H1 (cell line): ENCODE results near the gene MYH9. TPM values are rescaled to one million over a fixed set of nuclear protein-coding genes. Genes with fewer than 3 reads are reported as not detected.

Experiments used
- ASH2L ChIP-seq: fragments of 200-600, 300-600 bp; sonication (generic); IDR thresholded peaks from one replicate; pipeline ENCODE4 v1.7.1; 2017; ENCODE audit warnings: low read length
- CTBP2 ChIP-seq: IDR thresholded peaks from 2 replicates; pipeline ENCODE4 v1.7.0; 2011; ENCODE audit warnings: borderline replicate concordance, mild to moderate bottlenecking, moderate library complexity, mixed read lengths, low read length; ENCODE audit not compliant: insufficient read depth, insufficient read length
- SAP30 ChIP-seq: fragments of 300-600 bp; sonication (generic); IDR thresholded peaks from 2 replicates; pipeline ENCODE4 v1.7.1; 2012; ENCODE audit warnings: low read length, moderate library complexity, mild to moderate bottlenecking, inconsistent platforms; ENCODE audit not compliant: insufficient read depth, insufficient replicate concordance
- polyA plus RNA-seq, 7 experiments: library from polyadenylated mRNA; depleted of rRNA in 3 of 7; stranded (reverse) in 5 of 7; unstranded in 2 of 7; fragments of >200 nt in 5 of 7; fragments of 200-250 nt in 2 of 7; gene quantifications; 1 replicate in 5 of 7; 2 replicates in 1 of 7; 4 replicates in 1 of 7; pipeline versions ENCODE4 v1.2.1 to v1.2.3, GENCODE V29; 2011 to 2013; ENCODE audit warnings: missing spikeins in 2 of 7, mixed read lengths in 2 of 7
- total RNA-seq: library from RNA; stranded (reverse); fragmentation: NEBNext Ultra II Directional; extraction: Animal tissue kit (Norgen Biotek cat#: 25700); gene quantifications from 2 replicates; pipeline ENCODE4 v1.2.1, GENCODE V29; 2021

Gene MYH9
- total and polyA plus RNA-seq, 2 of the 8 experiments (the other 6 are each of a cell fraction or from before 2014, with no cell fraction given), result 24.9 to 322 TPM

GRCh38 chr22:36267896-36268485, 119.8 kb downstream of the MYH9 start (continued):
- TF ChIP-seq ASH2L (no peak), CTBP2 (no peak), SAP30 (no peak)
